Raji (cell line): ENCODE measurements around the gene MAP3K20.

ENCODE experiments used
- POLR2A ChIP-seq: IDR thresholded peaks from 2 replicates; pipeline ENCODE4 v1.6.1; 2011; ENCODE audit warnings: low read depth, low read length, control low read depth; ENCODE audit not compliant: insufficient read depth

Gene MAP3K20

GRCh38 chr2:173278794-173279526, 203.3 kb downstream of the MAP3K20 start:
- TF ChIP-seq POLR2A: no peak

- no peak for TF ChIP-seq POLR2A
Observed at GRCh38 chr2:173279527-173279868, 203.9 kb downstream of the MAP3K20 start.

GRCh38 chr2:173280853-173281252, 205.2 kb downstream of the MAP3K20 start:
- no peak for TF ChIP-seq POLR2A

DNA sequence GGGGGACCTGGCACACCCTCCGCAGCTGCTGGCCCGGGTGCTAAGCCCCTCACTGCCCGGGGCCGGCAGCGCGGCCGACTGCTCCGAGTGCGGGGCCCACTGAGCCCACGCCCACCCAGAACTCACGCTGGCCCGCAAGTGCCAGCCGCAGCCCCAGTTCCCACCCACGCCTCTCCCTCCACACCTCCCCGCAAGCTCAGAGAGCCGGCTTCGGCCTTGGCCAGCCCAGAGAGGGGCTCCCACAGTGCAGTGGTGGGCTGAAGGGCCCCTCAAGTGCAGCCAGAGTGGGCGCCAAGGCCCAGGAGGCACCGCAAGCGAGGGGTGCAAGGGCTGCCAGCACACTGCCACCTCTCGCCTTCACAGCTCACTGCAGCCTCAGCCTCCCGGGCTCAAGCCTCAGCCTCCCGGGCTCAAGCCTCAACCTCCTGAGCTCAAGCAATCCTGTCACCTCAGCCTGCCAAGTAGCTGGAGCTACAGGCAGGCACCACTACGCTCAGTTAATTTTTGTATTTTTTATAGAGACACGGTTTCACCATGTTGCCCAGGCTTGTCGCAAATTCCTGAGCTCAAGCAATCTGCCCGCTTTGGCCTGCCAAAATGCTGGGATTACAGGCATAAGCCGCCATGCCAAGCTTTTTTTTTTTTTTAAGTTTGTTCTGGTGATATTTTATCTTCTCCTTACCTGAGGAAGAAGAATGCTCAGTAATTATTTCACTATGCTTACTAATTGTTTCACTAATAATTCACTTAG, 207.3 kb downstream of the MAP3K20 start:
- TF ChIP-seq POLR2A: no peak

- TF ChIP-seq POLR2A: no peak
Observed at GRCh38 chr2:173286153-173286809, 210.6 kb downstream of the MAP3K20 start.

- TF ChIP-seq POLR2A: no peak
Observed at GRCh38 chr2:173287594-173287993, 211.9 kb downstream of the MAP3K20 start.

GRCh38 chr2:173288561-173288960, 212.9 kb downstream of the MAP3K20 start:
- TF ChIP-seq POLR2A: no peak

DNA sequence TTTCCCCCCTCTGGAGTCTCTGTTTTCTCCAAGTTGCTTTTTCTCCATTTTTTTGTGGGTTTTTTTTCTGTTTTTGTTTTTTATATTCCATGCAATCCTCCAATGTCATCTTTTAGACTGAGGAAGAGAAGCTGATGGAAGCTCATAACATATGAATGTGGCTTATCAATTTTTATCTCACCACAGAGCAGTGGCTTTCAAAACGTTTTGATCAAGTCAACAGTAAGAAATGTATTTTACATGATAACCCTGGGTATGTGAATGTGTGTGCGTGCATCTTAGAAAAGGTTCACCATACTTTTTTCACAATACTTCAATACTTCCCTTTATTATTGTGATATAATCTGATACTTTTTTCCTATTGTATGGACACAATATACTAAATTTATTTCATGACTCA, 214.4 kb downstream of the MAP3K20 start:
- no peak for TF ChIP-seq POLR2A

DNA sequence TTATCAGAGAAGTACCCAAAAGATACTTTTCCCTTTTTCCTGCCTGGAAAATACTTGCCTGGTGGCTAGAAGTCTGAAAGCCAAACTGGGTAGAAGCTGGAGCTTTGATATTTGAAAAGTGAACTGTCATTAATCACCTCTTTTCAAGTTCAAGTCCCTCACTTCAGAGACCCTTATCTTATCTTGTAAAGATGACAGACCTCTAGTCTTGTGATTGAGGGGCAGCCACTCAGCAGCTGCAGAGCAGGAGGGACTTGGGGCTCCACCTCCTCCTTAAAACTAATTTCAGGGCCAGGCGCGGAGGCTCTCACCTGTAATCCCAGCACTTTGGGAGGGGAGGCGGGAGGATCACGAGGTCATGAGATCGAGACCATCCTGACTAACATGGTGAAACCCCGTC, 214.9 kb downstream of the MAP3K20 start:
- TF ChIP-seq POLR2A: no peak

- TF ChIP-seq POLR2A: no peak
Observed at GRCh38 chr2:173291412-173291811, 215.8 kb downstream of the MAP3K20 start.

GRCh38 chr2:173296235-173296634, 220.6 kb downstream of the MAP3K20 start:
- no peak for TF ChIP-seq POLR2A

DNA sequence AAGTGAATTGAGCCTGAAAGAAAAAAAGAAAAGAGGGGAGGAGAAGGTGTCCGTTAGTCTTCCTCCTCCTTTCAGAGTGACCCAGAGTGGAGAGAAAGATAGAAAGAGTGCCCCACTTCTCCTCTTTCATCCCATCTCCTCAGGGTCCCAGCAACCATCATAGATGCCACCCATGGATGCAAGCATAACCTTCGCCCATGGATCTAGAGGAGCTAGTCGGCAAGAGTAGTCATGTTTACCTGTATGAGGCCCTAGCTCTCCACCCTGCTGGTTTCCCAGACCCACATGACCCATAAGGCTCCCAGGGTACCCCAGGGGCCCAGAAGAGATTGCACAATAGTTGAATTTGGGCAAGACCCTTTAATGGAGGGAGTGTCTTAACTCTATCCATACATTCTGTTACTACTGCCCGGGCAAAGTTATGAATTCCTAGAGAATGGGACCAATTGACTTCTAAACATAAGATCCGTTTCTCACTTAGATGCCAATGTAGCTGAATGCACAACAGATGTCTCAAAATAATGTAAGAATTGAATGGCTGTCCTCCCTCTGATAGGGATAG, 223.0 kb downstream of the MAP3K20 start:
- no peak for TF ChIP-seq POLR2A

DNA sequence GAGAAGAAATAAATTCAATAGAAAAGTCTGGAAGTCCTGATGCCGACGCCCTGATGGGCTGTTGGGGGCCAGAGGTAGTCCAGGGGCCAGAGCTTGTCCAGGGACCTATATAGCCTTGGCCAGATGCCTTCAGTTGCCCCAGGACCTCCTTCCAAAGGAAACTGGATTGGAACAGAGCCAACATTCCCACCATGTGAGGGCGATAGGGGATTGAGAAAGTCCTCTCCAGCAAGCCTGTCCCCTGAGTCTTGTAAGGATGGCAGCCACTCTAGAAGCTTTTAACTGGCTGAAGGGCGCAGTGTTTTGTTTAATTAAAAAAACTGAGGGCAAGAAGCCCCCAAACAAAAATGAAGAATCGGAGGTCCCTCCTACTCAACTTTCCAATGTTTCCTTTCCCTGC, 224.1 kb downstream of the MAP3K20 start:
- no peak for TF ChIP-seq POLR2A

GRCh38 chr2:173300458-173300857, 224.8 kb downstream of the MAP3K20 start:
- no peak for TF ChIP-seq POLR2A

GRCh38 chr2:173305303-173305702, 229.7 kb downstream of the MAP3K20 start:
- no peak for TF ChIP-seq POLR2A

DNA sequence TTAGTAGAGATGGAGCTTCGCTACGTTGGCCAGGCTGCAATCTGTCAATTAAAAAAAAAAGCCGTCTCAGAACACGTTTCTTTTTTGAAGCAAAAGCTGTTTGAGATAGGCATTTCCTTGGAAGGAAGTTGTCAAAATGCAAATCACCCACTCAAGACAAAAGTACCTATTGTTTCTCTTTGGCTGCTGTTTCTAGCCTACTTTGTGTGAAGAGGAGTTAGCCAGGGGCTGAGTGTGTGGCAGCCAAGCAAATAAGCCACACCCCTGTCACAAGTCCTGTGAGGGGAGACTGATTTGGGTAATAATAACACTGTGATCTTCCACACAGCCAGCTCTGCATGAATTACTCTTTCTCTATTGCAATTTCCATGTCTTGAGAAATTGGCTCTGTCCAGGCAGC, 231.6 kb downstream of the MAP3K20 start:
- no peak for TF ChIP-seq POLR2A

DNA sequence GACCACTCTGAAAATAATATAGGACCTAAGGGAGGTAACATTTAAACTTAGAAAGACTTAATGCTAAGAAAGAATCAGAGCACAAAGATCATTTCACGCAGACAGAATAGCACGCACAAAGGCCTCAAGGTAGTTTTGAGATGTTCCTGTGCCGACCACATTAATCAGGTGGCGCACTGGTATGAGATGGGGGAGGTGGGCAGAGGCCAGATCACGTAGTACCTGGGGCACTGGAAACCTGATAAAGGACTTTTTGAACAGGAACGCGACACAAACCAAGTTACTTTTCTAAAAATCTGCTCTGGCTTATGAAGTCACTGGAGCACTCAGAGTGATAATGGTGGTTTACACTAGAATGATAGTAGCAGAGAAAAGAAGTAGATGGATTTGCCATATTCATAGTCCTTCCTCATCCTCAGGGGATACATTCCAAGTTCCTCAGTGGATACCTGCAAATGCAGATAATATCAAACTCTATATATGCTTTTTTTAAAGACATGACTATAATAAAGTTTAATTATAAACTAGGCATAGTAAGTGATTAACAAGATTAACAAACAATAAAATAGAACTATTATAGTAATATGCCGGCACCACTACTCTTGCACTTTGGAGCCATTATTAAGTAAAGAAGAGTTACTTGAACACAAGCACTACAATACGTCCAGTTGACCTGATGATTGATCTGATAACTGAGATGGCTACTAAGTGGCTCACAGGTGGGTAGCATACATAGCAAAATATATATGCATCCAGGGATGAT, 236.4 kb downstream of the MAP3K20 start:
- TF ChIP-seq POLR2A: no peak
